ENCODE data around the gene SEMA4C.

The SEMA4C gene

DNA sequence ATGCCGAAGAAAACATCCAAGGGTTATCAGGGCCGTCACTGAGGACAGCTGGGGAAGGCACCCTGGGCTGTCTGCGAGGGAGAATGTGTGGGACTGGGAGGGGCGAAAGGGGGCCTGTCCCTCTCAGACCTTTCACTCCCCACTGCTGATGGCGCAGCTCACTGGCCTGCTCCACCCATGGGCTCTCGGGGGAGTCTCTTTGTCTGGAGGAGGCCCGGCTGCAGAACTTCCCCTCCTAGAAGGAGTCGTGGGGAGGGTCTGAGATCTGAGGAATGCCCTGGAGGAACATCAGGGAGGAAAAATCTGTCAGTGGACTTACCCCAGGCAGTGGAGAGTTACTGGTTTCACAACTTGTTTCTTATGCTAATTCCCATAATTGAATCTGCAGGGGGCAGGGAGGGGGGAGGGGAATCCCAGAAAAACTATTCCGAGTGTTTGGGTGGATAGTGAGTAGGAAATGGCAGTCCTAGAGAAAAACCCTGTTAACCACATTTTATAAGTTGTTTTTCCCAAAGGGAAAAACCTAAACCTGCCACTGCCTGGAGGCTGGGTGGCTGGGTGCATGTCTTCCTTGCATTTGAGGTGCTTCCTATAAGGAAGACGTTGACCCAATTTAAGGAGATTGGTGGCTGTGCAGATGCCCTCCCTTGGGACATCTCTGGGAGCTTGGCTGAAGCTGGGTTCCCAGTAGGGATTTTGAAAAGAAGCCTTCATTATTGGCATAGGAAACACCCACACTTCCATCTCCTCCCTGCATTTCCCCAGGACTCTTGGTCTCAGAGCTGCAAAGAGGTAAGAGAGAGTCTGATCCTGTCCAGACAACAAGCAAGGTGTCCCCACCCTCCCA lies 11.7 kb upstream of the SEMA4C start:
- no peak for DNase-seq (ENCODE audit: low read depth in 2 of 2)

DNA sequence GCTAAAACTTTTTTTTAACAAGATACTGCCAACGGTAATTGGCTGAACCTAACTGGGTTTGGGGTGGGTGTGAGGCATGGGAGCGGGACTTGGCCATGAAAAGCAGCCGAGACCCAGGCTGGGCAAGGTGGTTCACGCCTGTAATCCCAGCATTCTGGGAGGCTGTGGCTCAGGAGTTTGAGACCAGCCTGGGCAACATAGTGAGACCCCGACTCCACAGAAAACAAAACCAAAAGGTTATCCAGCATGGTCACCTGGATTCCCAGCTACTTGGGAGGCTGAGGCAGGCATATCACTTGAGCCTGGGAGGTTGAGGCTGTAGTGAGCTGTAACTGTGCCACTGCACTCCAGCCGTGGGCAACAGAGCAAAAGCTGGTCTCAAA lies 11.0 kb upstream of the SEMA4C start:
- no peak for DNase-seq (ENCODE audit: low read depth in 2 of 2)

DNA sequence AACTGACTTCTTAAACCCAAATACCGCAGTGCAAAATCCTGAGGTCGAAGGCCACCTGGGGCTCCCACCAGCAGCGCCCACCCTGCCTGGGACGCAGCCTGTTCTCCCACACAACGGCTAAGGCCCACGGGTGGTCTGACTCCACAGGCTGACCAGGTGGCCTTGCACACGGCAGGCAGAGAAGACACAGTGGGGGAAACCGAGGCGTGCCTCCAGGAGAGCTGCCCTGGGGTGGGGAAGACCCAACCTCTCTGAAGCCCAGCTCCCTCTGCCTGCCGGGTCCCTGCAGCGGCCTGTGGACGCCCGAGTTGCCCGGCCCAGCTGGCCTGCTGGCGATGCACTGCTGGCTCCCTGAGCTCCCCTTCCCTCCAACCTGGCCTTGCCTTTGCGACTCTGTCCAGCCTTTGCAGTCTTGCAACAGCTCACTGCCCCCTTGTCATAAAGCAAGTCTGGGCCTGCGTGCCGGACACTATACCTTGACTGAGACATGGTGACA lies 9.7 kb upstream of the SEMA4C start:
- DNase-seq (ENCODE audit: low read depth in 2 of 2): no peak

DNA sequence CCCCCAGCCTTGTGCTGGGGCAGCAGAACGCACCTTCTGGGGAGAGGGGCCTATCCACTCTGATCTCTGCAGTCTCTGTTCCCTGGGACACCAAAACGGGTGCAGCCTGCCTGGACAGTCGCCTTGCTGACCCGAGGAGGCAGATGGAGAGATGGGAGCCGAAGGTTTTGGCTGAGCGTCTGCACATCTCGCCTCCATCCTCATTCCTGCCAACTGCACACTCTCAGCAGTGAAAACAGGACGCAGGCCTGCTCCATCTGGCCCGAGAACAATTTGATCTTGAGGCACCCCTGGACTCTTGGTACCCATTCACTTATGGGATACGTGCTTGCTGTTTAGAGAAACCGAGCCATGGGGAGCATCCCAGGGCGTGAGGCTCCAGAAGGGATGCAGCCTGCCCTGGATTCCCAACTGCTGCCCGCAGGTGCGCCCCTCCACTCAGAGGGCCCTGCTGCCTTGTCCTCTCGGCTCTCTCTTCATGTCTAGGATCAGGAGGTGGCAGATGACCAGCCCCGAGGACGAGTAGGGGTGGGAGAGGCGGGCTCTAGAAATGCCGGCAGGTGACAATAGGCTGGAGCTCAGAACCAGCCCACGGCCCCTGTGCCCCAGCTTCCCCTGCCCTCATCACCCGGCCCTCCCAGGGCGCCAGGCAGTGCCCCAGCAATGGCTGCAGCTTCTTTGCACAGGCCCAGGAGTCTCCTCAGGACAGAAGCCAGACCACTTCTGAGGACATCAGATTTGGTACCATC lies 9.1 kb upstream of the SEMA4C start:
- no peak for DNase-seq (ENCODE audit: low read depth in 2 of 2)

DNA sequence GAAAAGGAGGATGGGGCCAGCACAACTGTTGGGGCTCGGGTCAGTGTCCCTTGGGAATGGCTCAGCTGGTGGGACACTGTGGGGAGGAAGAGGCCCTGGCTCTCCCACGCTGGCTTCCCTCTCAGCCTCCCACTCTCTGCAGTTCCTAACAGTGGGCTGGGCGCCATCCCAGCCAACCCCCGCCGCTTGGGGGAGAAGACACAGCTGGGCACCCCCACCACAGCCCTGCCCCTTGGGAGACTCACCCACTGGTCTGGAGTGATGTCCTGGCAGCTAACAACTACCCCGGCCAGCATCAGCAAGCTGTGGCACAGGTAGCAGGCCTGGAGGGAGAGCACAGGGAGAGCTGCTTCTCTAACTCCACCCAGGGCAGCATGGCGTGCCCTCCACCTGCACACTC lies 8.3 kb upstream of the SEMA4C start:
- no peak for DNase-seq (ENCODE audit: low read depth in 2 of 2)

DNA sequence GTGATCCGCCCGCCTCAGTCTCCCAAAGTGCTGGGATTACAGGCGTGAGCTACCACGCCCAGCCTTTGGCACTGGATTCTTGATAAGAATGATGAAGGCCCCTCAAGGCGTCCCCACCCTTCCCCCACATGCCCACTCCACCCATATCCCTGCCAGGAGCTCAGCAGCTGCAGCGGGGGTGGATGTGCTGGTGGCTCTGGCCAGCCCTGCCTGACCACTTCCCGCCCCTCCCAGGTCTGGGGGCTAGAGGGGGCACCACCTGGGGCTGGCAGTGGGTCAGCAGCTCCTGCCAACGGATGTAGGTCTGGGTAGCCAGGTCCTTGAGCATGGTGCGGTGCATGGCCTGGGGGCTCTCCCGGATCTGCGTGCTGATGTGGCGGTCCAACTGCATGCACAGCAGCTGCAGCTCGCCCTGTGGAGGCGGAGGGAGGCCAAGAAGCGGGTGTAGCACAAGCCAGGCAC lies 7.8 kb upstream of the SEMA4C start:
- no peak for DNase-seq (ENCODE audit: low read depth in 2 of 2)

DNA sequence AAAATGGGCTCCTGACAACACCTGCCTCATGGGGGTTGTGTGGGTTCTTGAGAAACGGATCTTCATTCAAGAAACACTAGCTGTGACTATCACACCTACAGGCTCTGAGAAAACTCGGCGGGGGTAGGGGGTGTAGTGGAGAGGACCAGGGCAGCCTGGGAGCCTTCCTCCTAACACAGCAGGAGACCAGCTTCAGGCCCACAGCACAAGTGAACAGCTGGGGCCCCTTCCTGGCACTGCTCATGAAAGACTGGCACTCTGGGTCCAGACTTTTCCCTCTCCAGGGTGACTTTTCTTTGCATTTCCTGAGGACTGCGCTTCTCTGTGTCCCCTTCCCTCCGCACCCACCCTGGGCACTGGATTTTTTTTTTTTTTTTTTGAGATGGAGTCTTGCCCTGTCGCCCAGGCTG lies 7.2 kb upstream of the SEMA4C start:
- DNase-seq (ENCODE audit: low read depth in 2 of 2): no peak

DNA sequence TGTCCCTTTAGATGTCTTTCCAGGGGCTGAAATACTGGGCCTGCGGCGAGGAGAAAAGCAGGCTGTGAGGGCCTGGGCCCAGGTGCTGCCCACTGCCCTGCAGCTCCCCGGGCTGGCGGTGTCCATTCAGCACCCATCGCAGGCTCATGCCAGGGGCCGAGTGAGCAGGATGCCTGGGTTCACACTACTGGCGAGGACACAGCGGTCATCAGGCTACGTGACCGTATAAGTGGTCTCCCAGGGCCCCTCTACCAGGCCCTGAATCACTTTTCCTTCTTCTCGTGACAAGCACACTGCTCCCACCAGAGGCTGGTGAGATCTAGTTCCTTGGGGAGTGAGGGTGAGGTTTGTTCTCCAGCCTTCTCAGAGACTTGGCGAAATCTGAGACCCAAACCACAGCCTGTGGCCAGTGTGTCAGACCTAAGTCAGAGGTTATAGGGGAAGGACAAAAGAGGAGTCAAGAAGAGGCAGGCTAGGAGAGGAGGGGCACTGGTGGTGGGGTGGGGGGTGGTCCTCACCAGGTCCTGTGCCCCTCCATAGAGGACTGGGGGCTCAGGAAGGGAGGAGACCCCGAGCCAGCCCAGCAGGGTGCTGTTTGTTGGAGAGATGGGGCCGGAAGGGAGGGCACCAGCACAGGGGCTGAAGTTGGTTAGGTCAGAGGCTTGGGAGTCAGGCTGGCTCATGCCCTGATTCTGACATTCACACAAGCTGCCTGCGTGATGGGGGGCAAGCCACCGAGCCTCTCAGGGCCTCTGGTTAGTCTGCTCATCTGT lies 6.6 kb upstream of the SEMA4C start:
- DNase-seq (ENCODE audit: low read depth in 2 of 2): no peak

DNA sequence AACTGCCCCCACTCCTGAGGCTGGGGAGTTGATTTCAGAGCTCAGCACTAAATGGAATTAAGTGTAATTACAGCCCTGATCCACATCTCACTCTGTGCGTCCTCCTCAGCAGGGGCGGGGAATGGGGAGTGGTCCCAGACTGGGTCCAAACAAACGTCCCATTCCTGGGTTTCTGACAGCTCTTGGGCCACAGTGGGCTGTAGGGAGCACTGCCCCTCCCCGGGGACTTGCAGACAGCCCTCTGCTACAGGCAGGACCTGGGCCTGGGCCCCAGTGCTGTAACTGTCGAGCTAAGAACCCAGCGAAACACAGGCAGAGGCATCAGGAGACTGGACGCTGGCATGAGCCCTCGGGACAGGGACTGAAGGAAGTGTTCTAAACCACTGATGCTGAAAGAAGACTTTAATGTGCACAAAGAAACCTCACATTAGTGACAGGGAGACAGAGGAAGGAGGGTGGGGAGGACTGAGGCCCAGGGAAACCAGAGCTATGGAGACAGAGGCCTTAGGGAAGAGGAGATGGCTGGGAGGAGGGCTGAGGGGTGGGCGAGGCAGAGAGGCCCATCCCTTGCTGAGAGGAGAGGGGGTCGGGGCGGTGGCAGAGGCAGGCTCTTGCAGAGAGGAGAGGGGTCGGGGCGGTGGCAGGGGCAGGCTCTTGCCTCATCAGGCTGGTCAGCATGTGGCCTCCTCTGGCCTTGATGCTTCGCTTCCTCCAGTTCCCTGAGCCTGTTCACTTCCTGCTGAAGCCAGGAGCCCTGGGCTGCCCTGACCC lies 5.8 kb upstream of the SEMA4C start:
- no peak for DNase-seq (ENCODE audit: low read depth in 2 of 2)

DNA sequence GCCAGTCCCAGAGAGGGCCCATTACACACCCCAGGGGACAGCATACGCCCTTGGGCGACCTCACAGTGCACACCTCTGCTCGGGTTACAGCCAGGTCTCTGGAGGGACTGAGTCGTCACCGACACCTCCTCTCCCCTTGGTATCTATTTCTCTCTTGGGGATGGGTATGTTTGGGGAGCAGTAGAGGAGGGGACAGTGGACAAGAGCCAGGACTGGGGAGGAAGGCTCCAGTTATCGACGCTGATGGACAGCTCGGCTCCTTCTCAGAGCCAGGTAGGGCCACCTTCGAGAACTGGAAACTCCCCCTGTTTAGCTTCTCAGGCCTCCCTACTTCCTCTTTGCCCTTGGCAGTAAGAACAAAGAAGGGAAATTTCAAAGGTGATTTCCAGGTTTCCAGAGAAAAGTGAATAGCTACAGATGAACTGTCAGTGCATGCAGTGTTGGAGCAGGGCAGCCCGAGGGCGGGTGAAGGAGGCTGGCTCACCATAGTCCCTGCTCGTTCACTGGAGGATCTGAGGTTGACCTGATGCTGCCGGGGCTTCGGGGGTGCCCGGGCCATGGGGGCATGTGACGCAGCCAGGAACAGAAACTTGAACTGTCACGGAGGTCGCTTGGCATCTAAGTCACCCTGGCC lies 4.4 kb upstream of the SEMA4C start:
- DNase-seq (ENCODE audit: low read depth in 2 of 2): no peak

DNA sequence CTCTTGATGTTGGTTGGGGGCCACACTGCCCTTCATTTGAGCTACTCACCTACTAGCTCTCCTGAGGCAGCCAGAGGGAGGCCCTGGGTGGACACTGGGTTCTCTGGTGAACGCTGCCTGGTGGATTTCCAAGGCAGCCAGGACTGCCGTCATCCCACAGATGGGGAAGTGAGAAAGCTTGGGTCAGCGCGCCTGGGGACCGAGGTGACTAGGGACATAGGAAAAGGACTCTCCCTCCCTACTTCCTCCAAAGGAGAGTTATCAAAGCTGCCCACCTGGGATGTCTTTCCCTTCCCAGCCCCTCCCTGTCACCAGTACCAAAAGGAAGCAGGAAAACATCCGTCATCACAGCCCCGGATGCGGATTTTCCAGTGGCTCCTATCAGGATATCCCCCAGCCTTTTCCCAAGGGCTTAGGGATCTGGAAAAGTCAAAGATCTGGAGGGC lies 3.8 kb upstream of the SEMA4C start:
- no peak for DNase-seq (ENCODE audit: low read depth in 2 of 2)

DNA sequence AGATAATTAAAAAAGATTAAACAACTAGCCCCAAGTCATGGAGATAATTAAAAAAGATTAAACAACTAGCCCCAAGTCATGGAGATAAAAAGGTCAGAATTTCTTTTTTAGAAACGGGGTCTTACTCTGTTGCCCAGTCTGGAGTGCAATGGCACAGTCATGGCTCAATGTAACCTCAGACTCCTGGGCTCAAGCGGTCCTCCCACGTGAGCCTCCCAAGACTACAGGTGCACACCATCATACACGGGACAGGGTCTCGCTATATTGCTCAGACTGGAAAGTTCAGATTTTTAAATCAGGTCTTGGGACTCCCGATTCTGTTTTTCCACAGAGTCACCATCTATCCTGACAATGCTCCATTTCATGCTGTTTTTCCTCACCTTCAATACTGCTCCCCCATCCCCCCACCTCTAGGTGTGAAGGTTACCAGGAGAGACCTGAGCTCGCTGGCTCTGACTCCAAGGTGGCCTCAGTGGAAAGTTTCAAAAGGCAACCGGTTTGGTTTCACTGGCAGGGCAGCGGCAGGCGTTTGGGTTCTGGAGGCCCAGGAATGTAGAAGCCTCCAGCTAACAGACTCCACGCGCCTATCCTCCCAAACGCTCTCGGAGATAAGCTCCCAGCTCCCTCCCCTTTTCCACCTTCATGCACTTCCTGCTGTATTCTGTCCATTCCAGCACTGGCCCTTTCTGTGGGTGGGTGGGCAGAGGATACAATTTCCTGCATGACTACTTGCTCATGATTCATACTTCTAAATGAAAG lies 2.9 kb upstream of the SEMA4C start:
- no peak for DNase-seq (ENCODE audit: low read depth in 2 of 2)

DNA sequence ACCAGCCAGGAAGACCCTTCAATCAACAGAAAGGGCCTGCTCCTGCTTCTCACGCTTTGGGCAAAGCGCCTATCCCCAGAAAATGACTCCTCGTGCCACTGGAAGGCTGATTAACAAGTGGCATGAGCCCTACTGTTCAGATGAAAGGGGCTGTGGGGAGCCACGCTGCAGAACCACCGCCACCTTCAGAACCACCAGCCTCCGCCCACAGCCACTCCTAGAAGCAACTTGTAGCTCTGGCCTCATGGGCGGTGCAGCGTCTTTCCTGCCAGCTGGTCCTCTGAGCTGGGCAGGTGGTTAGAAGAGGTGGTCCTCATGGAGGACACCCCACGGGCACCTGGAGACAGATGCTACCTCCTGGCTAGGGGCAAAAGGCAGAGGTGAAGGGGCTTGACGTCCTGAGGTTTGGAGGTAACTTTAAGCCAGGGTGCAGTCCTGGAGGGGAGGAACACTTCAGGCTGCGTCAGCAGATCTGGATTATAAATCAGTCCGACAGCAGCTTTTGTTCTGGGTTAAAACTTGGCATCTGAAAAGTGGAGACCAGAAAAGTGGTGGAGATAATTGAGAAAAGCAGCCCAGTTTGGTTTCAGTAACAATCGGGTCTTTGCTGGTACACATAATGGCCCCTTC lies 861 bp upstream of the SEMA4C start:
- peak in 1 of 2 donors; percentile 52 for DNase-seq (ENCODE audit: low read depth in 2 of 2)

DNA sequence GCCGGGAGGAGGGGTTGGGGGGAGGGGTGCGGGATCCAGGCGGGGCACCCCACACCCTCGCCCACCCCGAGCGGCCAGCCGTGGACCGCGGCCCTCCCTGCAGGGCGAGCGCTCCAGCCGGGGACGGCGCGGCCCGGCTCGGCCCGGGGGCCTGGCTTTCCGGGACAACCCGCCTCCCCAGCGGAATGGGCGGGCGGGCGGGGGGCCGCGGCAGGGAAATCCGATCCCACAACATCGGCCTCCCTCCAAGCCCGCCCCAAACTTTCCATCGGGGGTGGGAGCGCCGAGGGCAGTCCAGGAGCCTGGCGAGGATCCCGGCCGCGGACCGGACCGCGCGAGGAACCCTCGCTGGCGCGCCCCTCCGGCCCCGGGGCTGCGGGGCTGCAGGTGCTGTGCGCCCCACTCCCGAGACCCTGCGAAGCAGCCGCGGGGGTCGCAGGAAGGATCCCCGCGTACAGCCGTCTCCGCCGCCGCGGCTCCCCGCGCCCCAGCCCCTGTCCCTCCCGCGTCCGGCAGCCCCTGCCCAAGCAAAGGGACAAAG lies 529 bp downstream of the SEMA4C start:
- no peak for DNase-seq (ENCODE audit: low read depth in 2 of 2)

DNA sequence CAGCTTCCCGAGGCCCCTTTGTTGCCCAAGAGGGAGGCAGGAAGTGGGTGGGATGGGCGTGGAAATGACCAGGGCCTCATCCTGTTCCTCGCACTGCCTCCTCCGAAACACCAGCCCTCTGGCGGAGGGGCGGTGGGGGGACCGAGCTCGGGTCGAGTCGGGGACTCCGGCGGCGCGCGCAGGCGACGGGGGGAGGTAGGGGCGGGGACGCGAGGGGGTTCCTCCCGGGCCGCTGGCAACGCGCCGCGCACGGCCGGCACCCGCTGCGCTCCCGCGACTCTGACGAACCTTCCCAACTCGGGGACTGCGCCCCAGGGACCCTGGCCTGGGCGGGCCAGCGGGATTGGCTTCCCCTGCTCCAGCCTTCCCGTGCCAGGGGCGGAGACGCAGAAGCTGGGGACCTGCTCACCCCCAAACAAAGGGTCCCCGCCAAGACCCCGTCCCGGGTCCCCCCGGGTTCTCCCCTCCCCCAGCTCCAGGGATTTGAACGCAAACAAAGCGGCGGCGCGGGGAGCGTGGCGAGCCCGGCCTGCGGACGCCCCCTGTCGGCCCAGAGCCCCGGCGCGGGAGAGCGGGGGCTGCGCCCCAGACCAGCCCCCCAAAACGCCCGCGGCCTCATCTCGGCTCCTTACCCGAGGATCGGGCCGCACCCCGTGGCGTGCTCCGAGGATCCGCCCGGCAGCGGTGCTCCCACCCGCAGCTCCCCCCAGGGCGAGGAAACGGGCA lies 1.2 kb downstream of the SEMA4C start:
- DNase-seq (ENCODE audit: low read depth in 2 of 2): no peak

DNA sequence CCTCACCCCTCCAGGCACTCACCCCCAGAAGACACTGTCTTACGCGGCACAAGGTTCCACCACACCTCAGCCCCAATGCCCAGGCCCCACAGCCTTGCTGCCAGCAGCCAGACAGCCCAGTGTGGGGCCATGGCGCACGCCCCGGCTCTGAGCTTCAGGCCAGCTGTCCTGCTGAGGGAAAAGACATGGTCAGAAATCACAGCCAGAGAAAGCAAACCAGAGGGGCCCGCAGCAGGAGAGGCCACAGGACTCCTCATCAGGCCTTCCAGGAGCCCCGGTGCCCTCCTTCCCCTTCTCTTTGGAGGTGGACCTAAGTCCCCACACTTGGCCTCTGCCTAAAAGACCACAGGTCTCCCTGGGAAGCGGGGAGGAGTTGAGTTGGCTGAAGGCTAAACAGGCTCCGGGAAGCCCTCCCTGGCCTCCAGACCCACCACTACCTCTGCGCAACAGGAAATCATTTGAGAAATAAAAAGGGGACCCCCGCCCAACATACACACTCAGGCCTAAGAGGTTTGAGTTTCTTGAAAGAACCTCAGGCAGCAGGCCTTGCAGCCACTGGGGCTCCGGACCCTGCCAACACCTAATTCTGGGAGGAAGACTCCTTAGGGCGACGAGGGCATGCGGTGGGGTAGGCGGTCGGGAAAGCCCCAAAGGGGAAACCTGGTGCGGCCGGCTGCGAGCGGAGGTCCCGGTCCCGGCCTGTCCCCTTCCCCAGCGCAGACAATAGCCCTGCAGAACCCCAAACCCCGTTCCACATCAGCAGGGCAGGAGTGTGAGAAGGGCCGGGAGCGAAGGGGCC lies 1.9 kb downstream of the SEMA4C start:
- no peak for DNase-seq (ENCODE audit: low read depth in 2 of 2)

DNA sequence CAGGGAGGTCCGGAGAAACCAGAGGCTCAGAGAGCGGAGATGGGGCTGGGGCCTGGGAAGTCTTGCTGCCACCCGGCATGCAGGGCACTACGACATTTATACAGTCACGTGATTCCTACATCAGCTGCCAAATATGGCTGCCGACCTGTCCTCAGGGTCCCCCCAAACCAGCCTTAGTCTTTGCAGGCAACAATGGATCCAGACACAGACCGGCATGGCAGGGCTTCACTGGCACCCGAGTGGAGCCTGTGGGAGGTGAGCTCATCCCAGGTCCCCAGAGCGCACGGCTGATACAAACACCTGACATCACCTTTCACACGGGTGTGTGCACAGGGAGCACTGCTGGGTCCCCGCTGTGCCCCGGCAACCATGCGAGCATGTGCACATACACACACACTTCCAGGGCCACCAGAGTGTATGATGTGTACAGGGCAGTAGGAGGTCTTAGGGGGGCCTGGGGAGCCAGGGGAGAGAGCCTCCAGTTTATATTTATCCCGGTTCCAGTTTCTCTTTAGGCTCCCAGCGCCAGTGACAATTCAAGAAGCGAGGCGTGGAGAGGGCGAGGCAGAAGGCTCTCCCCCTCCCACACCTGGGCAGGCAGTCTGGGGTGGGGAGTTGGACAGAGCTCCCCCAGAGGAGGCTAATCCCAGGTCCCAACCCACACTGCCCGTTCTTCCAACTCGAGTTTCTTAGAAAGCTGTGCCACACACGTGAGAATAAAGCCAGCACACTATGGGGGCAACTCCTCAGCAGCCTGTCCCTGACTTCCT lies 2.7 kb downstream of the SEMA4C start:
- DNase-seq (ENCODE audit: low read depth in 2 of 2): no peak
